ENCODE results near the gene BMPR1A. TPM values are rescaled to one million over a fixed set of nuclear protein-coding genes. Genes with fewer than 3 reads are reported as not detected.
"Not testable (repeated sequence)": the region's sequence is repeated elsewhere in the genome, so short reads cannot be mapped to it uniquely, and the experiment has no call there.

Gene BMPR1A
- total RNA-seq, 1 donor from 2014 or later, result 84.7 TPM

DNA sequence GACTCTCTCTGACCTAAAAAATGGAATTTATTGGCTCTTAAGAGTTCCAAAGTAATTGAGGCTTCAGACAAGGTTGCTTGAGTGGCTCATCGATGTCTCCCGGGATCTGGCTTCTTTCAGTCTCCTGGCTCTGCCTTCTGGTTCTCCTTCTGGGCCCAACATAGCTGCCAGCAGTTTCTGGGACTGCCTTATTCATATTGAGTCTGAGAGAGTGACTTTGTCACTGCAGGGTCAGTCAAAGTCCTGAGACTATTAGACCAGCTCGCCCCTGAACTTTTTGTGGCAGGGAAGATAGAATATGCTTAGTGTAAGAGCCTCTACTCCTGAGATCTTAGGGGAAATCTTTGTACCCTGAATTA lies 107.0 kb downstream of the BMPR1A start:
- no peak overlapping the region for H3K4me3 Mint-ChIP-seq
- TF ChIP-seq, protein P1, sequence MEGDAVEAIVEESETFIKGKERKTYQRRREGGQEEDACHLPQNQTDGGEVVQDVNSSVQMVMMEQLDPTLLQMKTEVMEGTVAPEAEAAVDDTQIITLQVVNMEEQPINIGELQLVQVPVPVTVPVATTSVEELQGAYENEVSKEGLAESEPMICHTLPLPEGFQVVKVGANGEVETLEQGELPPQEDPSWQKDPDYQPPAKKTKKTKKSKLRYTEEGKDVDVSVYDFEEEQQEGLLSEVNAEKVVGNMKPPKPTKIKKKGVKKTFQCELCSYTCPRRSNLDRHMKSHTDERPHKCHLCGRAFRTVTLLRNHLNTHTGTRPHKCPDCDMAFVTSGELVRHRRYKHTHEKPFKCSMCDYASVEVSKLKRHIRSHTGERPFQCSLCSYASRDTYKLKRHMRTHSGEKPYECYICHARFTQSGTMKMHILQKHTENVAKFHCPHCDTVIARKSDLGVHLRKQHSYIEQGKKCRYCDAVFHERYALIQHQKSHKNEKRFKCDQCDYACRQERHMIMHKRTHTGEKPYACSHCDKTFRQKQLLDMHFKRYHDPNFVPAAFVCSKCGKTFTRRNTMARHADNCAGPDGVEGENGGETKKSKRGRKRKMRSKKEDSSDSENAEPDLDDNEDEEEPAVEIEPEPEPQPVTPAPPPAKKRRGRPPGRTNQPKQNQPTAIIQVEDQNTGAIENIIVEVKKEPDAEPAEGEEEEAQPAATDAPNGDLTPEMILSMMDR (conservative IDR thresholded peaks at IDR 0.05), result no peak
- no peak for DNase-seq (ENCODE audit: extremely low spot score, unreplicated experiment)
- H3K36me3 Mint-ChIP-seq, result peaks cover 23% of the 10 kb centered on the region
- no peaks in the 10 kb centered on the region for H3K27me3 Mint-ChIP-seq
- peak overlapping the region; percentile 93 for H3K27ac Mint-ChIP-seq
- H3K9me3 Mint-ChIP-seq, result no peaks in the 10 kb centered on the region
- H3K4me1 Mint-ChIP-seq (ENCODE audit: unreplicated experiment), result peaks cover 54% of the 10 kb centered on the region

DNA sequence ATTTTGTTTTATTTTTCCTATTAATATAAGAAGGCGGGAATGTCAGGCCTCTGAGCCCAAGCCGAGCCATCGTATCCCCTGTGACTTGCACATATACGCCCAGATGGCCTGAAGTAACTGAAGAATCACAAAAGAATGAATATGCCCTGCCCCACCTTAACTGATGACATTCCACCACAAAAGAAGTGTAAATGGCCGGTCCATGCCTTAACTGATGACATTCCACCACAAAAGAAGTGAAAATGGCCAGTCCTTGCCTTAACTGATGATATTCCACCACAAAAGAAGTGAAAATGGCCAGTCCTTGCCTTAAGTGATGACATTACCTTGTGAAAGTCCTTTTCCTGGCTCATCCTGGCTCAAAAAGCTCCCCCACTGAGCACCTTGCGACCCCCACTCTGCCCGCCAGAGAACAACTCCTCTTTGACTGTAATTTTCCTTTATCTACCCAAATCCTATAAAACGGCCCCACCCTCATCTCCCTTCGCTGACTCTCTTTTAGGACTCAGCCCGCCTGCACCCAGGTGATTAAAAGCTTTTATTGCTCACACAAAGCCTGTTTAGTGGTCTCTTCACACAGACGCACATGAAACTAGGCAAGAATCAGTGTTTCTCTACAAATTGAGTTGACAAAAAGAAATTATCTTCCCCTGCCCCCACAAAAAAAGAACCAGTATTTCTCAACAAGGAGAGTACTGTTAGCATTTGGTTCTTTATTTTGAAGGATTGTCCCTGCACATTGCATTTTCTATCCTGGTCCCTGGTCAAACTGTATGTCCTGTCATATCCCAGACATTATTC lies 108.8 kb downstream of the BMPR1A start:
- not testable (repeated sequence) for DNase-seq (ENCODE audit: extremely low spot score, unreplicated experiment); H3K9me3 Mint-ChIP-seq; H3K27me3 Mint-ChIP-seq
- H3K4me3 Mint-ChIP-seq, result peak overlapping the region; percentile 20
- H3K27ac Mint-ChIP-seq, result peak overlapping the region; percentile 93
- peaks cover 17% of the 10 kb centered on the region for H3K36me3 Mint-ChIP-seq
- H3K4me1 Mint-ChIP-seq (ENCODE audit: unreplicated experiment), result peaks cover 55% of the 10 kb centered on the region

- peaks cover 24% of the 10 kb centered on the region for H3K36me3 Mint-ChIP-seq
- H3K4me3 Mint-ChIP-seq, result no peak overlapping the region
- H3K27me3 Mint-ChIP-seq, result no peaks in the 10 kb centered on the region
- no peak for DNase-seq (ENCODE audit: extremely low spot score, unreplicated experiment)
- H3K9me3 Mint-ChIP-seq, result peaks cover 4% of the 10 kb centered on the region
- TF ChIP-seq, protein P1 (conservative IDR thresholded peaks at IDR 0.05), result no peak
- peaks cover 65% of the 10 kb centered on the region for H3K4me1 Mint-ChIP-seq (ENCODE audit: unreplicated experiment)
- H3K27ac Mint-ChIP-seq, result no peak overlapping the region
Measured at GRCh38 chr10:86867149-86867548, 110.7 kb downstream of the BMPR1A start.

GRCh38 chr10:86868353-86868752 lies 111.9 kb downstream of the BMPR1A start:
- peaks cover 24% of the 10 kb centered on the region for H3K36me3 Mint-ChIP-seq
- peaks cover 64% of the 10 kb centered on the region for H3K4me1 Mint-ChIP-seq (ENCODE audit: unreplicated experiment)
- peaks cover 4% of the 10 kb centered on the region for H3K9me3 Mint-ChIP-seq
- DNase-seq (ENCODE audit: extremely low spot score, unreplicated experiment), result peak; percentile 79
- TF ChIP-seq, protein P1 (conservative IDR thresholded peaks at IDR 0.05), result no peak
- peak overlapping the region; percentile 30 for H3K27ac Mint-ChIP-seq
- no peaks in the 10 kb centered on the region for H3K27me3 Mint-ChIP-seq
- peak overlapping the region; percentile 19 for H3K4me3 Mint-ChIP-seq

- Mint-ChIP-seq H3K27ac (peak overlapping the region; percentile 61), H3K4me3 (peak overlapping the region; percentile 7), H3K27me3 (no peaks in the 10 kb centered on the region), H3K4me1 (ENCODE audit: unreplicated experiment) (peaks cover 47% of the 10 kb centered on the region), H3K36me3 (peaks cover 7% of the 10 kb centered on the region), H3K9me3 (peaks cover 4% of the 10 kb centered on the region)
- TF ChIP-seq, protein P1 (conservative IDR thresholded peaks at IDR 0.05), result no peak
- DNase-seq (ENCODE audit: extremely low spot score, unreplicated experiment), result no peak
Measured at GRCh38 chr10:86870679-86871078, 114.3 kb downstream of the BMPR1A start.

DNA sequence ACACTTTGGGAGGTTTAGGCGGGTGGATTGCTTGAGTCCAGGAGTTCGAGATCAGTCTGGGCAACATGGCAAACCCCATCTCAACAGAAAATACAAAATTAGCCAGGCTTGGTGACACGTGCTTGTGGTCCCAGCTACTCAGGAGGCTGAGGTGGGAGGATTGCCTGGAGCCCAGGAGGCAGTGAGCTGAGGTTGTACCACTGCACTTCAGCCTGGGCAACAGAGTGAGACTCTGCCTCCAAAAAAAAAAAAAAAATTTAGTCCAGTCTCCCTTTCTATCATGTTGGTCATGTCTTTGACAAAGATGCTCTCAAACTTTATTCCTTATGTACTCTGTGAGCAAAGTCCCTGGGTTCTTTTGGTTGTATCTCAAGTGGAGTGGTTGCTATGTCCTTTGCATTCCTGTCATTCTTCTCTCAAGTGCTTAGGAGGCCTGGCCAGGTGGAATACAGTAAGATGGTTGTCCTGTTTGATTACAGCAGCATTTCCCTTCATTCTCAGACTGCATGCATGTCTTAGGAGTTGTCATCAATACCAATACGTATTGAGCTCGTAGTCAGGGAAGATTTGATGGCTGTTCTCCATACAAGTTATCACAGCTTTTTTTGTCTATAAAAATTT lies 115.3 kb downstream of the BMPR1A start:
- no peak for DNase-seq (ENCODE audit: extremely low spot score, unreplicated experiment)
- Mint-ChIP-seq H3K4me1 (ENCODE audit: unreplicated experiment) (peaks cover 43% of the 10 kb centered on the region), H3K4me3 (no peak overlapping the region), H3K36me3 (peaks cover 7% of the 10 kb centered on the region), H3K9me3 (peaks cover 4% of the 10 kb centered on the region), H3K27ac (peak overlapping the region; percentile 66), H3K27me3 (no peaks in the 10 kb centered on the region)
- TF ChIP-seq, protein P1 (conservative IDR thresholded peaks at IDR 0.05), result no peak
